Measurements from ENCODE around the gene PNPLA1. TPM values are rescaled to one million over a fixed set of nuclear protein-coding genes. Genes with fewer than 3 reads are reported as not detected.

The PNPLA1 gene
- total RNA-seq, 1 experiment from 2014 or later, result 0.10 TPM

- TF ChIP-seq EGR1 (IDR thresholded peaks at IDR 0.05; ENCODE audit: low read depth) (no peak), JUND (IDR thresholded peaks at IDR 0.05) (no peak), CBX3 (IDR thresholded peaks at IDR 0.05; ENCODE audit: low read depth) (no peak), ZNF274 (IDR thresholded peaks at IDR 0.05; ENCODE audit: low read depth, low read length) (no peak), REST (IDR thresholded peaks at IDR 0.05; ENCODE audit: low read depth) (no peak), EZH2phosphoT487 (IDR thresholded peaks at IDR 0.05; ENCODE audit: borderline replicate concordance) (no peak), POLR2A (IDR thresholded peaks at IDR 0.05; ENCODE audit: borderline replicate concordance, extremely low read depth, insufficient read depth, insufficient read length) (no peak), ZBTB33 (IDR thresholded peaks at IDR 0.05; ENCODE audit: extremely low read depth, insufficient replicate concordance, low read length) (no peak)
These were observed 60.0 kb downstream of the PNPLA1 start (continued) for GRCh38 chr6:36329798-36330291.

- Histone ChIP-seq H3K79me2 (ENCODE audit: insufficient read depth, low read length) (no peaks in the 10 kb centered on the region), H3K9ac (ENCODE audit: low read length) (no peak overlapping the region), H3K9me2 (ENCODE audit: insufficient read depth) (no peaks in the 10 kb centered on the region), H3K36me3 (ENCODE audit: control insufficient read depth in 1 of 2, insufficient read depth in 2 of 2, low read length in 2 of 2) (no peaks in the 10 kb centered on the region), H3K4me3 (replicated peaks in 1 of 2; ENCODE audit: low read depth in 1 of 2, low read length in 2 of 2) (no peak overlapping the region), H3K27ac (ENCODE audit: low read depth, low read length) (no peak overlapping the region), H3K27me3 (ENCODE audit: insufficient read depth, low read length) (0 out of 2 replicates have a peak, but pooled peaks cover 6% of the 10 kb centered on the region), H3K4me2 (ENCODE audit: low read length) (no peak overlapping the region), H2AFZ (ENCODE audit: low read depth, low read length, poor library complexity, severe bottlenecking) (no peak overlapping the region), H3K4me1 (ENCODE audit: control insufficient read depth in 1 of 2, insufficient read depth in 2 of 2, low read length in 2 of 2) (no peaks in the 10 kb centered on the region), H3K9me3 (ENCODE audit: control insufficient read depth in 1 of 2, insufficient read depth in 1 of 2, low read depth in 1 of 2, low read length in 2 of 2) (no peaks in the 10 kb centered on the region), H4K20me1 (ENCODE audit: insufficient read depth) (no peaks in the 10 kb centered on the region)
- CTCF ChIA-PET, result interaction anchor here (4.3 kb wide), 1 partner anchor 11 kb away, joined by 20 read pairs; no protein-coding TSS in a partner anchor
- ATAC-seq (no peak), DNase-seq (ENCODE audit: low read depth, low spot score) (no peak)
- POLR2A ChIA-PET, result no interaction called here
- TF ChIP-seq ZBTB33 (IDR thresholded peaks at IDR 0.05; ENCODE audit: extremely low read depth, insufficient replicate concordance, low read length) (no peak), SIN3A (IDR thresholded peaks at IDR 0.05; ENCODE audit: low read depth) (no peak), ELF1 (IDR thresholded peaks at IDR 0.05; ENCODE audit: borderline replicate concordance, low read depth) (no peak), TCF7L2 (IDR thresholded peaks at IDR 0.05; ENCODE audit: borderline replicate concordance, extremely low read depth, insufficient read depth, insufficient read length) (no peak), SP1 (IDR thresholded peaks at IDR 0.05; ENCODE audit: low read depth) (no peak), FOSL1 (IDR thresholded peaks at IDR 0.05; ENCODE audit: low read depth) (no peak), SRF (IDR thresholded peaks at IDR 0.05; ENCODE audit: low read depth) (no peak)
- RAD21 ChIA-PET (ENCODE audit: low non-redundant PET in 1 of 2, low total read pairs in 2 of 2, uncharacterized antibody in 2 of 2, unreplicated experiment in 2 of 2), result no interaction called here
- intact Hi-C loops (cut with micrococcal nuclease), result no loop called here
- no TSS peak for BruUV-seq (replicated peaks)
These were observed 60.5 kb downstream of the PNPLA1 start for GRCh38 chr6:36330366-36330765.

Measured in HCT116 (cell line).